HCT116 (cell line): ENCODE results near the gene TAF8. TPM values are rescaled to one million over a fixed set of nuclear protein-coding genes. Genes with fewer than 3 reads are reported as not detected.

Experiments used
- ATAC-seq: fragments of 200-7000 bp; cut with Tn5 transposase; 2 replicates; pipeline ENCODE4 v1.9.1; 2020; ENCODE audit warnings: mild to moderate bottlenecking, moderate library complexity
- BruUV-seq: library from RNA; stranded (reverse); fragments of 400-500 nt; replicated peaks from 2 replicates; lab custom pipeline; 2021; lab: Mats Ljungman, UMichigan
- CTCF ChIA-PET: fragments of 300-600 bp; sonication (Branson Sonifier 250); formaldehyde crosslinking; loops from one replicate; lab custom pipeline; 2021; ENCODE audit warnings: antibody characterized with exemption; lab: Charles Lee
- POLR2A ChIA-PET: fragments of 300-600, 350-600 bp; sonication (Branson Sonifier 250); formaldehyde crosslinking; loops from one replicate; lab custom pipeline; 2021; ENCODE audit warnings: antibody characterized with exemption; lab: Charles Lee
- RAD21 ChIA-PET, 2 experiments: fragments of 300-600 bp; sonication (Branson Sonifier 250); formaldehyde crosslinking; loops; one replicate each; lab custom pipeline; 2023; ENCODE audit warnings: low total read pairs in 2 of 2; ENCODE audit not compliant: uncharacterized antibody in 2 of 2, unreplicated experiment in 2 of 2, low non-redundant PET in 1 of 2; lab: Charles Lee
- DNase-seq: peaks from one replicate; pipeline ENCODE4 v3.0.0-alpha.2; 2010; ENCODE audit warnings: low read depth, low spot score
- H2AFZ ChIP-seq: fragments of 200-600 bp; shearing (Covaris generic), sonication (generic); 2 replicates; pipeline ENCODE4 v1.6.1; 2017; ENCODE audit warnings: low read depth, mixed run types, mixed read lengths, antibody characterized with exemption, low read length; ENCODE audit not compliant: poor library complexity, severe bottlenecking
- H3K27ac ChIP-seq: 2 replicates; pipeline ENCODE4 v1.5.1; 2012; ENCODE audit warnings: low read depth, low read length
- H3K27me3 ChIP-seq: fragments of 200-600 bp; sonication (generic); 2 replicates; pipeline ENCODE4 v1.6.1; 2016; ENCODE audit warnings: mixed run types, low read length, mixed read lengths; ENCODE audit not compliant: insufficient read depth
- H3K36me3 ChIP-seq, 2 experiments: fragments of 200-500 bp in 1 of 2; fragments of 200-600 bp in 1 of 2; sonication (Bioruptor generic) in 1 of 2; sonication (generic) in 1 of 2; 2 replicates each; pipeline versions ENCODE4 v1.5.1 to v1.6.1; 2014 to 2016; ENCODE audit warnings: low read length in 2 of 2, inconsistent platforms in 1 of 2, mixed read lengths in 1 of 2, mixed run types in 1 of 2; ENCODE audit not compliant: insufficient read depth in 2 of 2, control insufficient read depth in 1 of 2
- H3K4me1 ChIP-seq, 2 experiments: fragments of 200-600 bp in 1 of 2; sonication (generic) in 1 of 2; 2 replicates each; pipeline versions ENCODE4 v1.5.1 to v1.6.1; 2012 to 2017; ENCODE audit warnings: low read length in 2 of 2, inconsistent platforms in 1 of 2, mild to moderate bottlenecking in 1 of 2, mixed read lengths in 1 of 2, mixed run types in 1 of 2, moderate library complexity in 1 of 2; ENCODE audit not compliant: insufficient read depth in 2 of 2, control insufficient read depth in 1 of 2
- H3K4me2 ChIP-seq: fragments of 200-600 bp; sonication (generic); 2 replicates; pipeline ENCODE4 v1.6.1; 2017; ENCODE audit warnings: mixed run types, low read length, mixed read lengths
- H3K4me3 ChIP-seq, 2 experiments: fragments of 200-600 bp in 1 of 2; sonication (generic) in 1 of 2; replicated peaks in 1 of 2; 2 replicates each; pipeline ENCODE4 v1.5.1; 2011 to 2016; ENCODE audit warnings: low read length in 2 of 2, control low read depth in 1 of 2, low read depth in 1 of 2, mild to moderate bottlenecking in 1 of 2, mixed read lengths in 1 of 2, mixed run types in 1 of 2
- H3K79me2 ChIP-seq: fragments of 200-600 bp; sonication (generic); 2 replicates; pipeline ENCODE4 v1.6.1; 2017; ENCODE audit warnings: mild to moderate bottlenecking, mixed run types, low read length, moderate library complexity, mixed read lengths; ENCODE audit not compliant: insufficient read depth
- H3K9ac ChIP-seq: fragments of 200-600 bp; sonication (generic); 2 replicates; pipeline ENCODE4 v1.6.1; 2016; ENCODE audit warnings: low read length, mixed read lengths
- H3K9me2 ChIP-seq: fragments of 200-600 bp; sonication (generic), shearing (Covaris generic); 2 replicates; pipeline ENCODE4 v1.6.1; 2017; ENCODE audit warnings: mixed run types, mild to moderate bottlenecking, moderate library complexity; ENCODE audit not compliant: insufficient read depth
- H3K9me3 ChIP-seq, 2 experiments: fragments of 200-500 bp in 1 of 2; fragments of 200-600 bp in 1 of 2; sonication (Bioruptor generic) in 1 of 2; sonication (generic) in 1 of 2; 2 replicates each; pipeline ENCODE4 v1.6.1; 2014 to 2017; ENCODE audit warnings: low read length in 2 of 2, mixed read lengths in 2 of 2, inconsistent platforms in 1 of 2, low read depth in 1 of 2, mild to moderate bottlenecking in 1 of 2, mixed run types in 1 of 2, moderate library complexity in 1 of 2; ENCODE audit not compliant: control insufficient read depth in 1 of 2, insufficient read depth in 1 of 2
- H4K20me1 ChIP-seq: fragments of 200-600 bp; sonication (generic), shearing (Covaris generic); 2 replicates; pipeline ENCODE4 v1.6.1; 2017; ENCODE audit warnings: mixed run types, mild to moderate bottlenecking, moderate library complexity; ENCODE audit not compliant: insufficient read depth
- EGR1 ChIP-seq: IDR thresholded peaks from 2 replicates; pipeline ENCODE4 v1.6.1; 2012; ENCODE audit warnings: low read depth
- FOSL1 ChIP-seq: IDR thresholded peaks from 2 replicates; pipeline ENCODE4 v1.6.1; 2012; ENCODE audit warnings: low read depth
- MAX ChIP-seq: IDR thresholded peaks from 2 replicates; pipeline ENCODE4 v1.6.1; 2012
- SIN3A ChIP-seq: IDR thresholded peaks from 2 replicates; pipeline ENCODE4 v1.6.1; 2012; ENCODE audit warnings: low read depth
- TCF7L2 ChIP-seq: IDR thresholded peaks from 2 replicates; pipeline ENCODE4 v1.7.0; 2011; ENCODE audit warnings: borderline replicate concordance, inconsistent platforms; ENCODE audit not compliant: insufficient read depth, insufficient read length; ENCODE audit errors: extremely low read depth
- YY1 ChIP-seq: IDR thresholded peaks from 2 replicates; pipeline ENCODE4 v1.6.1; 2011; ENCODE audit warnings: low read length, low read depth, moderate library complexity, mild to moderate bottlenecking; ENCODE audit not compliant: insufficient replicate concordance; ENCODE audit errors: extremely low read depth
- ZFX ChIP-seq: fragments of 450-650 bp; IDR thresholded peaks from 2 replicates; pipeline ENCODE4 v1.6.1; 2017
- intact Hi-C: fragments of 100-400 bp; cut with micrococcal nuclease; formaldehyde crosslinking; loops from 2 replicates; pipeline ENCODE4 v1.10.0; 2022
- total RNA-seq: library from RNA; stranded (reverse); gene quantifications from one replicate; pipeline ENCODE4 v1.2.1, GENCODE V29; 2021; ENCODE audit not compliant: unreplicated experiment
- TF ChIP-seq, protein P1 (sequence below): IDR thresholded peaks from 2 replicates; pipeline ENCODE4 v1.6.1; 2011; ENCODE audit warnings: mild to moderate bottlenecking, low read length, moderate library complexity; ENCODE audit not compliant: insufficient replicate concordance; ENCODE audit errors: extremely low read depth
- TF ChIP-seq, protein P2 (sequence below): IDR thresholded peaks from 2 replicates; pipeline ENCODE4 v1.6.1; 2012; ENCODE audit warnings: low read depth

The TAF8 gene
- total RNA-seq, 1 experiment from 2014 or later, result 29.5 TPM

- Histone ChIP-seq H3K4me2 (peak overlapping the region; percentile 86), H3K4me3 (no peak overlapping the region), H3K27me3 (no peaks in the 10 kb centered on the region), H3K27ac (peak overlapping the region; percentile 85), H3K9me2 (no peaks in the 10 kb centered on the region), H3K9ac (0 out of 2 replicates have a peak overlapping the region, but pooled peaks have one; percentile 31), H3K36me3 (peaks cover 3 to 6% of the 10 kb centered on the region in 2 experiments; a peak in 1 of 4 replicates), H3K4me1 (peaks cover 37 to 64% of the 10 kb centered on the region in 2 experiments), H3K9me3 (no peaks in the 10 kb centered on the region), H2AFZ (no peak overlapping the region), H3K79me2 (no peaks in the 10 kb centered on the region), H4K20me1 (no peaks in the 10 kb centered on the region)
- BruUV-seq, result no TSS peak
- RAD21 ChIA-PET, result interaction anchor here in 1 of 2 experiments (0.9 kb wide), 1 partner anchor 39 kb away, joined by 4 read pairs; no protein-coding TSS in a partner anchor
- TF ChIP-seq, protein P1, sequence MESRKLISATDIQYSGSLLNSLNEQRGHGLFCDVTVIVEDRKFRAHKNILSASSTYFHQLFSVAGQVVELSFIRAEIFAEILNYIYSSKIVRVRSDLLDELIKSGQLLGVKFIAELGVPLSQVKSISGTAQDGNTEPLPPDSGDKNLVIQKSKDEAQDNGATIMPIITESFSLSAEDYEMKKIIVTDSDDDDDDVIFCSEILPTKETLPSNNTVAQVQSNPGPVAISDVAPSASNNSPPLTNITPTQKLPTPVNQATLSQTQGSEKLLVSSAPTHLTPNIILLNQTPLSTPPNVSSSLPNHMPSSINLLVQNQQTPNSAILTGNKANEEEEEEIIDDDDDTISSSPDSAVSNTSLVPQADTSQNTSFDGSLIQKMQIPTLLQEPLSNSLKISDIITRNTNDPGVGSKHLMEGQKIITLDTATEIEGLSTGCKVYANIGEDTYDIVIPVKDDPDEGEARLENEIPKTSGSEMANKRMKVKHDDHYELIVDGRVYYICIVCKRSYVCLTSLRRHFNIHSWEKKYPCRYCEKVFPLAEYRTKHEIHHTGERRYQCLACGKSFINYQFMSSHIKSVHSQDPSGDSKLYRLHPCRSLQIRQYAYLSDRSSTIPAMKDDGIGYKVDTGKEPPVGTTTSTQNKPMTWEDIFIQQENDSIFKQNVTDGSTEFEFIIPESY, result no peak
- no peak for TF ChIP-seq EGR1
- TF ChIP-seq MAX, result no peak
- no peak for TF ChIP-seq SIN3A
- TF ChIP-seq YY1, result no peak
- TF ChIP-seq, protein P2, sequence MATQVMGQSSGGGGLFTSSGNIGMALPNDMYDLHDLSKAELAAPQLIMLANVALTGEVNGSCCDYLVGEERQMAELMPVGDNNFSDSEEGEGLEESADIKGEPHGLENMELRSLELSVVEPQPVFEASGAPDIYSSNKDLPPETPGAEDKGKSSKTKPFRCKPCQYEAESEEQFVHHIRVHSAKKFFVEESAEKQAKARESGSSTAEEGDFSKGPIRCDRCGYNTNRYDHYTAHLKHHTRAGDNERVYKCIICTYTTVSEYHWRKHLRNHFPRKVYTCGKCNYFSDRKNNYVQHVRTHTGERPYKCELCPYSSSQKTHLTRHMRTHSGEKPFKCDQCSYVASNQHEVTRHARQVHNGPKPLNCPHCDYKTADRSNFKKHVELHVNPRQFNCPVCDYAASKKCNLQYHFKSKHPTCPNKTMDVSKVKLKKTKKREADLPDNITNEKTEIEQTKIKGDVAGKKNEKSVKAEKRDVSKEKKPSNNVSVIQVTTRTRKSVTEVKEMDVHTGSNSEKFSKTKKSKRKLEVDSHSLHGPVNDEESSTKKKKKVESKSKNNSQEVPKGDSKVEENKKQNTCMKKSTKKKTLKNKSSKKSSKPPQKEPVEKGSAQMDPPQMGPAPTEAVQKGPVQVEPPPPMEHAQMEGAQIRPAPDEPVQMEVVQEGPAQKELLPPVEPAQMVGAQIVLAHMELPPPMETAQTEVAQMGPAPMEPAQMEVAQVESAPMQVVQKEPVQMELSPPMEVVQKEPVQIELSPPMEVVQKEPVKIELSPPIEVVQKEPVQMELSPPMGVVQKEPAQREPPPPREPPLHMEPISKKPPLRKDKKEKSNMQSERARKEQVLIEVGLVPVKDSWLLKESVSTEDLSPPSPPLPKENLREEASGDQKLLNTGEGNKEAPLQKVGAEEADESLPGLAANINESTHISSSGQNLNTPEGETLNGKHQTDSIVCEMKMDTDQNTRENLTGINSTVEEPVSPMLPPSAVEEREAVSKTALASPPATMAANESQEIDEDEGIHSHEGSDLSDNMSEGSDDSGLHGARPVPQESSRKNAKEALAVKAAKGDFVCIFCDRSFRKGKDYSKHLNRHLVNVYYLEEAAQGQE, result no peak
- no peak for TF ChIP-seq FOSL1
- TF ChIP-seq ZFX, result no peak
- no peak for TF ChIP-seq TCF7L2
- intact Hi-C loops, result loop anchor here (5.0 kb wide), 1 partner anchor 41 kb away; the partner anchor contains the start of gene C6orf132
- DNase-seq, result no peak
- CTCF ChIA-PET, result interaction anchor here (0.6 kb wide), 1 partner anchor 499 kb away, joined by 3 read pairs; no protein-coding TSS in a partner anchor
- no peak for ATAC-seq
- POLR2A ChIA-PET, result interaction anchor here (1.3 kb wide), 2 partner anchors 36 to 38 kb away, joined by 3 to 4 read pairs; no protein-coding TSS in a partner anchor
Measured at GRCh38 chr6:42101186-42101657, 50.9 kb downstream of the TAF8 start.
